Lower leg skin (tissue), 3 donors: ENCODE data around the gene FKRP.

Experiments
- CTCF ChIP-seq, 3 donors: fragments of 450-650 bp; IDR thresholded peaks; one replicate each; pipeline ENCODE4 v1.5.1; 2016; ENCODE audit warnings: antibody characterized with exemption in 3 of 3, mild to moderate bottlenecking in 3 of 3, moderate library complexity in 2 of 3
- POLR2A ChIP-seq, 2 donors: fragments of 450-650 bp; IDR thresholded peaks; one replicate each; pipeline ENCODE4 v1.6.1; 2016 to 2017; ENCODE audit warnings: antibody characterized with exemption in 2 of 2, mild to moderate bottlenecking in 1 of 2, moderate library complexity in 1 of 2

GRCh38 chr19:46788968-46789338, 43.1 kb downstream of the FKRP start:
- TF ChIP-seq POLR2A (IDR thresholded peaks at IDR 0.05) (no peak), CTCF (IDR thresholded peaks at IDR 0.05) (no peak)
